ENCODE data around the gene MRGPRG. TPM values are rescaled to one million over a fixed set of nuclear protein-coding genes. Genes with fewer than 3 reads are reported as not detected.

Gene MRGPRG
- total and polyA plus RNA-seq, 4 donors = not detected

- no peaks in the 10 kb centered on the region for H3K36me3 ChIP-seq (ENCODE audit: control insufficient read depth in 1 of 2, insufficient read depth in 2 of 2, low read length in 1 of 2)
- 88 to 89% methylated on average over 46 of the region's 46 CpGs for WGBS, 2 donors
- intact Hi-C loops (cut with DNase I) = no loop called here
Measured at GRCh38 chr11:3227568-3228444, 9.2 kb upstream of the MRGPRG start.

DNA sequence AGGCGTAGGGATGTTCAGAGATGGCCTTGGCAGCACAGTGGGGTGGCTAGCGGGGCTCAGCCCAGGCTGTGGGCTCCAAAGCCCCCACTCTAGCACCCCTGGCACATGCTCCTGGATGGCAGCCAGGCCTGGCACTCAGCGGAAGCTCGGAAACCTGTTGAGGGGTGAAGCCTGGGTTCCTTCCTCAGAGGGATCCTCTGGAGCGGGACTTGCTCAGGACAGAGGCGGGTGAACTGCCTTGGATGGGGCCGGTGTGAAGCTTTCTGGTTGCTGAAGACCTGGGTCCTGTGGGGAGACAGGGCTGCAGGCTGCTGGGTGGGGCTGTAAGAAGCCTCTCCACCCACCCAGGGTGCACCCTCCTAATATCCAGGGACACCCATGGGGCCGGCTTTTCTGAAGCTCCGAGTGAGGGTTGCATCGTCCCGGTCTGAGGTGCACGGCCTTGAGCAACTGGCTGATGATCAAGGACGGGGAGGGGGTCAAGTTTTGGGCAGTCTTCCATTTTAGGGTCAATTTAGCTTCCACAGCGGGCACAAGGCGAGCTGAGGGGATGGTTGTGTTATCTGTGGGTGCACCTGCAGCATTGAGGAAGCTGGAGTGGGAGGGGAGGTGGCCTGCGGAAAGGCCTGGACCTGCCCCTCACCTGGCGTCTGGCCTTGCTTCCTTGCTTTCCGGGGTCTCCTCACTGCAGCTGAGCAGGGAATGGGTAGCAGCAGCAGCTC is 8.4 kb upstream of the MRGPRG start:
- 91 to 95% methylated on average over 17 to 18 of the region's 18 CpGs for WGBS, 2 donors
- no peak for ATAC-seq (ENCODE audit: low FRiP score)
- DNase-seq = peak in 1 of 2 donors; percentile 35
- H3K4me3 ChIP-seq (ENCODE audit: low read length in 2 of 2) = no peak overlapping the region
- no peaks in the 10 kb centered on the region for H3K27me3 ChIP-seq (ENCODE audit: control insufficient read depth in 1 of 2, insufficient read depth in 2 of 2, low read length in 1 of 2)
- H3K27ac ChIP-seq (ENCODE audit: low read depth in 1 of 2, low read length in 2 of 2) = no peak overlapping the region
- H3K9me3 ChIP-seq (ENCODE audit: control insufficient read depth, low read length) = no peaks in the 10 kb centered on the region
- intact Hi-C loops (cut with DNase I) = no loop called here
- no peaks in the 10 kb centered on the region for H3K4me1 ChIP-seq (ENCODE audit: control insufficient read depth in 1 of 2, insufficient read depth in 2 of 2, low read length in 2 of 2)
- H3K36me3 ChIP-seq (ENCODE audit: control insufficient read depth in 1 of 2, insufficient read depth in 2 of 2, low read length in 1 of 2) = no peaks in the 10 kb centered on the region

More at GRCh38 chr11:3227568-3228444, 9.2 kb upstream of the MRGPRG start:
- no peak overlapping the region for H3K27ac ChIP-seq (ENCODE audit: low read depth in 1 of 2, low read length in 2 of 2)
- H3K4me1 ChIP-seq (ENCODE audit: control insufficient read depth in 1 of 2, insufficient read depth in 2 of 2, low read length in 2 of 2) = no peaks in the 10 kb centered on the region
- H3K9me3 ChIP-seq (ENCODE audit: control insufficient read depth, low read length) = no peaks in the 10 kb centered on the region
- ATAC-seq (ENCODE audit: low FRiP score) = no peak
- no peaks in the 10 kb centered on the region for H3K27me3 ChIP-seq (ENCODE audit: control insufficient read depth in 1 of 2, insufficient read depth in 2 of 2, low read length in 1 of 2)
- peak; percentile 38 to 67 for DNase-seq
- no peak overlapping the region for H3K4me3 ChIP-seq (ENCODE audit: low read length in 2 of 2)

DNA sequence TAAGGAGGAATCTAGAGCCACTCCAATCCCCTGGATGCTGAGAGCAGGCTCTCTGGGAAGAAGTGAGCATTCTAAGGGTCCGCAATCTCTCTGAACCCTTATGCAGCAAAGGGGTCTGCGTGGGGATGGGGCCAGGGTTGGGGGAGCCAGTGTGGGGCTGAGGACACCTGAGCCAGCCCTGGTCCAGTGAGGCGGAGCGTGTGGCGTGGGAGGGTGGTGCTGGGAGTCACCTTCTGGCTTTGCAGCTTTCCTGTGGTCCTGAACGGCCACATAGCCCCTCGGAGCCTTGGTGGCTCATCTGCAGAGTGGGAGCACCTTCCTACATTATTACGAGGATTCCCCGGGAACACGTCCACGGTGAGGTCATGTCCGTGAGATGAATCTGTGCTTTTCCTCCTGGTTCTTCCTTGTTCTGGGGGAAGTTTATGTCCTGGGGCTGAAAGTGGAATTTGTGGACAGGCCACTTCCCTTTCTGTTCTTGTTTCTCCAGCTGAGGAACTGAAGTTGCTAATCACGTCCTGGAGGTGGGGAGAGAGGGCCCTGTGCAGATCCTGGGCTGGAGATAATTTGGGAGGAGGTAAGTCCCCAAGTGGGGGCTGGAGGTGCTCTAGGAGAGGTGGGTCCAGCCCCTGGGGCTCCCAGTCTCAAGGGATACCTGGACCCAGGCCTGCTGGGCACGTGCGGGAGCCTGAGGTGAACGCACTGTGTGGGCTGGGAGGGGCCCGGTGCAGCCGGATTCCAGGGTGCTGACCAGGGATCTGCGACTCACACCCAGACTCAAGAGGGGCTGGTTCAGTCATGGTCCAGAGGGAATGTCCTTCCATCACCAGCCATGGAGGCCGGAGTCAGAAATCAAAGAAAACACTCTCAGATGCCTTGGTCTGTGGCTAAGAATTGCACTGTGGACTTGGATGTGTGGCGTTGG is 7.5 kb upstream of the MRGPRG start:
- ATAC-seq (ENCODE audit: low FRiP score) (no peak), DNase-seq (peak; percentile 34 to 74)
- no peaks in the 10 kb centered on the region for H3K36me3 ChIP-seq (ENCODE audit: control insufficient read depth in 1 of 2, insufficient read depth in 2 of 2, low read length in 1 of 2)
- H3K27ac ChIP-seq (ENCODE audit: low read depth in 1 of 2, low read length in 2 of 2) = no peak overlapping the region
- intact Hi-C loops (cut with DNase I) = no loop called here
- no peaks in the 10 kb centered on the region for H3K9me3 ChIP-seq (ENCODE audit: control insufficient read depth, low read length)
- 83% methylated on average over 21 of the region's 21 CpGs for WGBS, 2 donors
- H3K27me3 ChIP-seq (ENCODE audit: control insufficient read depth in 1 of 2, insufficient read depth in 2 of 2, low read length in 1 of 2) = no peaks in the 10 kb centered on the region
- H3K4me1 ChIP-seq (ENCODE audit: control insufficient read depth in 1 of 2, insufficient read depth in 2 of 2, low read length in 2 of 2) = no peaks in the 10 kb centered on the region
- no peak overlapping the region for H3K4me3 ChIP-seq (ENCODE audit: low read length in 2 of 2)

- DNase-seq = peak; percentile 34 to 72
- H3K36me3 ChIP-seq (ENCODE audit: control insufficient read depth in 1 of 2, insufficient read depth in 2 of 2, low read length in 1 of 2) = no peaks in the 10 kb centered on the region
- H3K9me3 ChIP-seq (ENCODE audit: control insufficient read depth, low read length) = no peaks in the 10 kb centered on the region
- H3K27me3 ChIP-seq (ENCODE audit: control insufficient read depth in 1 of 2, insufficient read depth in 2 of 2, low read length in 1 of 2) = no peaks in the 10 kb centered on the region
- H3K27ac ChIP-seq (ENCODE audit: low read depth in 1 of 2, low read length in 2 of 2) = no peak overlapping the region
- no peaks in the 10 kb centered on the region for H3K4me1 ChIP-seq (ENCODE audit: control insufficient read depth in 1 of 2, insufficient read depth in 2 of 2, low read length in 2 of 2)
- 58 to 73% methylated on average over 17 of the region's 17 CpGs for WGBS, 2 donors
- ATAC-seq (ENCODE audit: low FRiP score) = no peak
- no peak overlapping the region for H3K4me3 ChIP-seq (ENCODE audit: low read length in 2 of 2)
- intact Hi-C loops (cut with DNase I) = no loop called here
Measured at GRCh38 chr11:3225159-3225758, 6.6 kb upstream of the MRGPRG start.

- no peak overlapping the region for H3K4me3 ChIP-seq (ENCODE audit: low read length in 2 of 2)
- no peaks in the 10 kb centered on the region for H3K4me1 ChIP-seq (ENCODE audit: control insufficient read depth in 1 of 2, insufficient read depth in 2 of 2, low read length in 2 of 2)
- no peaks in the 10 kb centered on the region for H3K27me3 ChIP-seq (ENCODE audit: control insufficient read depth in 1 of 2, insufficient read depth in 2 of 2, low read length in 1 of 2)
- H3K36me3 ChIP-seq (ENCODE audit: control insufficient read depth in 1 of 2, insufficient read depth in 2 of 2, low read length in 1 of 2) = no peaks in the 10 kb centered on the region
- no peaks in the 10 kb centered on the region for H3K9me3 ChIP-seq (ENCODE audit: control insufficient read depth, low read length)
- no peak overlapping the region for H3K27ac ChIP-seq (ENCODE audit: low read depth in 1 of 2, low read length in 2 of 2)
- intact Hi-C loops (cut with DNase I) = no loop called here
- 80% methylated on average over 19 to 21 of the region's 21 CpGs for WGBS, 2 donors
- DNase-seq = peak; percentile 36 to 66
- ATAC-seq (ENCODE audit: low FRiP score) = no peak
Measured at GRCh38 chr11:3224401-3225057, 5.9 kb upstream of the MRGPRG start.

DNA sequence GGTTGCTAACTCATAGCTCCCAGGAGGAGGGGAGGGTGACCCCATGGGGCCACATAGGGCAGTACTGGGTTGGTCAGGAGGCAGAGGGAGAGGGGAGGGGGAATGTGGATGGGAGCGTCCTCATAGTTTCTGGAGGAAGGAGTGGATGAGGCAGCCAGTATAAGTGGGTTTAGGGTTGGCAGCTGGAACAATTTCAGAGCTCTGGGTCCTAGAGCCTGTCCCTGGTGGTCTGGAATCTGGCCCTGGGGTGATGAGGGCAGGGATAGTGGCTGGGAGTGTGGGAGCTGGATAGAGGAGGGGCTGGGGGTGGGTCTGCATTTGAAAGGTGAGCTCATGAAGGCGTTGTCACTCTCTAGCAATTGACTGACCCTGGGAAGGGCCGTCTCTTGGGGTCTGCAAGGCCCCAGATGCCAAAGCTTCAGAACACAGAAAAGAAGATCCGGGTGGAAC is 5.3 kb upstream of the MRGPRG start:
- no peak for ATAC-seq (ENCODE audit: low FRiP score)
- H3K4me1 ChIP-seq (ENCODE audit: control insufficient read depth in 1 of 2, insufficient read depth in 2 of 2, low read length in 2 of 2) = no peaks in the 10 kb centered on the region
- intact Hi-C loops (cut with DNase I) = no loop called here
- no peaks in the 10 kb centered on the region for H3K9me3 ChIP-seq (ENCODE audit: control insufficient read depth, low read length)
- H3K27ac ChIP-seq (ENCODE audit: low read depth in 1 of 2, low read length in 2 of 2) = no peak overlapping the region
- WGBS, 2 donors = 67 to 69% methylated on average over 4 of the region's 4 CpGs
- no peaks in the 10 kb centered on the region for H3K27me3 ChIP-seq (ENCODE audit: control insufficient read depth in 1 of 2, insufficient read depth in 2 of 2, low read length in 1 of 2)
- H3K4me3 ChIP-seq (ENCODE audit: low read length in 2 of 2) = no peak overlapping the region
- DNase-seq = no peak
- no peaks in the 10 kb centered on the region for H3K36me3 ChIP-seq (ENCODE audit: control insufficient read depth in 1 of 2, insufficient read depth in 2 of 2, low read length in 1 of 2)

- 85 to 86% methylated on average over 36 of the region's 36 CpGs for WGBS, 2 donors
- intact Hi-C loops (cut with DNase I) = no loop called here
Measured at GRCh38 chr11:3222941-3223915, 4.6 kb upstream of the MRGPRG start.

More at GRCh38 chr11:3222941-3223915, 4.6 kb upstream of the MRGPRG start:
- no peak overlapping the region for H3K27ac ChIP-seq (ENCODE audit: low read depth in 1 of 2, low read length in 2 of 2)
- no peaks in the 10 kb centered on the region for H3K36me3 ChIP-seq (ENCODE audit: control insufficient read depth in 1 of 2, insufficient read depth in 2 of 2, low read length in 1 of 2)
- no peak for ATAC-seq (ENCODE audit: low FRiP score)
- H3K4me1 ChIP-seq (ENCODE audit: control insufficient read depth in 1 of 2, insufficient read depth in 2 of 2, low read length in 2 of 2) = no peaks in the 10 kb centered on the region
- DNase-seq = peak; percentile 32 to 66
- no peaks in the 10 kb centered on the region for H3K27me3 ChIP-seq (ENCODE audit: control insufficient read depth in 1 of 2, insufficient read depth in 2 of 2, low read length in 1 of 2)
- H3K4me3 ChIP-seq (ENCODE audit: low read length in 2 of 2) = no peak overlapping the region
- H3K9me3 ChIP-seq (ENCODE audit: control insufficient read depth, low read length) = no peaks in the 10 kb centered on the region
